HG03139 (cell line): ENCODE data around the gene PDE4D.

Source experiments
- ATAC-seq: cut with Tn5 transposase; IDR thresholded peaks from one replicate; pipeline ENCODE4 v1.9.1; 2021; ENCODE audit not compliant: unreplicated experiment

The PDE4D gene

DNA sequence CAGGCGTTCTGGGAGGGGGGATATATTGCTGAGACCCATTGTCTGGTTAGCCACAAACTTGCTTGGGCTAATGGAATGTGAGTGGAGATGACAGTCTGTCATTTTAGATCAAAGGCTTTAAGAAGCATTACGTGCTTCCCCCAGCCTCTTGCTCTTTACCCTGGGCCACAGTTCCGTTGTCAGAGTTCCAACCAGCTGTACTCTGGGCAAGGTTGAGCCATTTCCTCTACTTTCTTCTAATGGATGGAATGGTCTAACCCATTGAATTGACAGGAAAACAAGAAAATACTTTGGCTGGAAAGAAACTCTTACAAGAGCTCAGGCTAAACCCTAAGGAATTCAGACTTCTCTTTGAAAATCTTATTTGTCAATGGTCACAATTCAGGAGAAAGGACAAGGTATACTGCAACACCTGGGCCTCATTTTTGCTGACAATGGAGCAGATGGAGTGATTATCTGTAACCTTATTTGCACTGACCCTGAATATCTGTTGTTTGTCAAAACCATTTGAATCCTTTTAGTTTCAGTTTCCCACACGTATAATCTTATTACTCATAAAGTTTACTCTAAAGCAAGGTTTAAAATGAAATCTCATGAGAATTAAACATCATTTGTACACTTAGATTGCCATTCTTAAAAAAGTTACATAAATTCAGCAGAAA lies 231.4 kb downstream of the PDE4D start:
- no peak for ATAC-seq

- no peak for ATAC-seq
Observed at GRCh38 chr5:59661311-59661710, 232.2 kb downstream of the PDE4D start.

DNA sequence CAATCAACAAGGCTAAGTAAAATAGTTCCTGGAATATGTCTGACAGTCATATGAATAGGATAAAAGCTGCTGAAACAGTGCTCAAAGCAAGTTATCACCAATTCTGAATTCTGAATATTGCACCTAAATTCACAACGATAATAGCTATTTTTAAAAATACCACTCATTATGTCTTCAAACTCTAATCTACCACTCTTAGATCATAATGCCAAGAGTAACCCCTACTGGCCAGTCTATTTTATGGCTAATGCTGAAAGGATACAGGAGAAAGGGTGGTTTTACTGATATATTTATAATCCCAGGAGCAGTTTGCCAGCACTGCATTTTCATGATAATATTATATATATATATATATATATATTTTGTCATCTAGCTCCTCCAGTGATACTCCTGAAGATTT lies 232.8 kb downstream of the PDE4D start:
- ATAC-seq, result no peak

- ATAC-seq, result no peak
Observed at GRCh38 chr5:59656351-59657254, 236.9 kb downstream of the PDE4D start.

- ATAC-seq, result no peak
Observed at GRCh38 chr5:59655693-59656309, 237.7 kb downstream of the PDE4D start.

GRCh38 chr5:59654691-59655090 lies 238.8 kb downstream of the PDE4D start:
- no peak for ATAC-seq

DNA sequence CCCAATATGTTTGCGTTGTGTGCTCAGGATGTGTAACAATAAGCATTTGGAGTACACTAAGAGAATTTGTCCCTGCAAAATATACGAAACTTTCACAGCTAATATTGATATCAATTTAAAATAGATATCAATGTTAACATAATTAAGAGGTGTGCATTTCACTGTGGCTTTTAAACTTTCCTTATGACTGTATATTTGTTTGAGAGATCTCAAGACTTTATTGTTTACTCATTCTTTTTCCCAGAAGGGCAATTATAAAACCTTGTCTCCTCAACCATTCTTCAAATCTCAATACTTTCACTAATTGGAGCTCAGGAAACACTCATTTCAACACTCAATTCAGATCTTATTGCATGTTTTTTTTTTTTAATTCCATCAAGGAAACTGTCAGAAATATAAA lies 241.1 kb downstream of the PDE4D start:
- ATAC-seq, result no peak

DNA sequence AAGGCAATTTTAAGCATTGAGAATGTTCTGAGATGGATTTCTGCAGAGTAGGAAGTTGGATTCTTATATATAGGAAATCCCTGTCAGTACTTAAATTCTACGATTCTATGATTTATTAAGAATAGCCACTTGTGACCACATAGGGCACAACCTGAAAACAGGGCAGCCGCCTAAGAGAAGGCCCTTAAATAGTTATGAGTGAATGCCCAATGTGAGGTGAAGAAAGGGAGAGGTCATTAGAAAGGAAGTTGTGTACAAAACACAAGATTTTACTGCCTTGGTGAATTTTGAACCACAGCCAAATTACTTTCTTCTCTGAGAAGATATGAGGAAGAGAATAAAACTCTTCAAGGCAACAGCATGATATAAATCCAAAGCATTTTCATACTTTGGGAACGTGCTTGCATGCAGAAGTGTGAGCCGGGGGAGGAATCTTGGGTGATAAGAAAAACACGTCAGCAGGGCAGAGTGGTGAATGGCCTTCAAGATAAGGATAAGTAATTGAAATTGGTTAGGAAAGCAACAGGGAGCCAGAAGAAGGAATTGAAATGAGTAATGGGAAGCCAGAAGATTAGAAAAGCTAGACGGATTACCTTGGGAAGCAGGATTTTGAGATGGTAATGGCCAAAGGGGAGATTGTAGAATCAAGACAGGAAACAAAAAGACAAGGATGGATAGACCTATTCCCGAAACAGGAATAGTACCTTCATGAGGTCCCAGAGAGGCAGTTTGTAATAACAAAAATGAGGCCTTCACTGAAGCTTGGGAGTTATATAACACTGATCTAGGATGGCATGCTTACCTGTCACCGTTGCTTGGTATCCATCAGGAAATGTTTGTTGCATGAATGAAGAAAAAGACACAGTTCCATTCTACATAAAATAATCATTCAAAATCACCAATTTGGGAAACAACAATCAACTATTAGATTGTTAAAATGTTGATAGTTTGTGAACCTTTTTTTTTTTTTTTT lies 244.3 kb downstream of the PDE4D start:
- ATAC-seq, result no peak

DNA sequence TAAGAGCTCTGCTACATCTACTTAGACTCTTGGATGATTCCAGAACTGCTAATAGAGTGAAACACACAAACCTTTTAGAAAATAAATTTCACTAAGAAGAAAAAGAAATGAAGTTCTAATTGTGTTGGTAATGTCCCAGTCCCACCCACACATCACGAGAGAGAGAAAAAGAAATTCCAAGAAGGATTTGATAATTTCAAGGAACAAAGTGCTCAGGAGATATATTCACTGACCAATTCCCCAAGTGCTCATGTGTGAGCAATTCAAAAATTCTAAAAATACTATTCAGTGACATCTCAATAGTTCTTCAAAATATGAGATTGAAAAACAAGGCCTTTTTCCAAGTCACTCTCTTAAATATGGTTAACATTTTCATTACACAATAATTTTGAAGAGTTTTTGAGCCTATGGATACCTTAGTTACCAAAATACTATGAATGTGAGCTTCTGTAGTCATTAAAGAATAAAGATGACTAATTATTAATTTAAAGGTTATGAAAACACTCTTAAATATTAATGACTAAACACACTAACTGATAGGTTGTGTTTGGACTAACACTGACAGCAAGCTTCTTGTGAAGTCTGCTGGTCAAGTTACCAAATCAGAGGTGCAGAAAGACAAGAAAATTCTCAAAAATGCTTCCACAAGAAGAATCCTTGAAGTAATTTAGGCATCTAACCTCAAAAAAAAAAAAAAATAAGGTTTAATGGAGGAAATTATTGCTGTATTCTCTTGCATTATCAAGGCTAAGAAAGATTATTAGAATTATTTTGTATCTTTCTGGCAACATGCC lies 245.3 kb downstream of the PDE4D start:
- ATAC-seq, result no peak

DNA sequence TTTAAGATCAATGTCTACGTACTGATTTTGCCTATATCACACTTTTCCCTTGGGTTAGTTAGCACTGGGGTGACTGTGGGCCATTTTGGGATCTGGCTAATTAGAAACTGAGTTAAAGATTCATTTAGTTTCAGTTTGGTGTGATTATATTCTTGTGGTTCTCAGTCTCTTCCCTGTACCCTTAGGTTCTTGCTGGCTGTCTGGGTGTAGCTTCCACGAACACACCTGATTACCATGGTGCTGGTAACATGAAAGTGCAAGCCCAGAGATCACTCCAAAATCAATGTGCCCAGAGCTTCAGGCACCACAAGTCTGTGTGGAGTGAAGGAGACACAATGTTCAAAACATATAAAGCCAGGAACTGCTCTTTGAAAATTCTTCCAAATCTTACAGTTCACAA lies 248.1 kb downstream of the PDE4D start:
- ATAC-seq, result no peak

DNA sequence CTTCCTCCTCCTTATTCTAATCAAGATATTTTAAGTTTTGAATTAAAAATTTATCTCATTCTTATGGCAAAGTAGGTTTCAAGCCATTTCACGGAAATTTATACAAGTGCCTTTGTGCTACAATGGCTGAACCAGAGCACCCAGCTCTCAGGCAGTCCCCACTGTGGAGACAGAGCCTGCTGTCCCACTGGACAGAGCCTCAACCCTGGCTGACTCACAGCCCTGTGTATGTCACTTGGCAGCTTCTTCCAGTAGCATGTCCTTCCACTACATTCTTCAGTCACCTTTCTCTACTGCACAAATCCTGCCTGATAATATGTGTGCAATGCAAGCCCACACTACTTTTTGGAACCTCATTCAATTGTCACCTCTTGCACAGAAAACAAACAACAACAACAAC lies 253.1 kb downstream of the PDE4D start:
- no peak for ATAC-seq

DNA sequence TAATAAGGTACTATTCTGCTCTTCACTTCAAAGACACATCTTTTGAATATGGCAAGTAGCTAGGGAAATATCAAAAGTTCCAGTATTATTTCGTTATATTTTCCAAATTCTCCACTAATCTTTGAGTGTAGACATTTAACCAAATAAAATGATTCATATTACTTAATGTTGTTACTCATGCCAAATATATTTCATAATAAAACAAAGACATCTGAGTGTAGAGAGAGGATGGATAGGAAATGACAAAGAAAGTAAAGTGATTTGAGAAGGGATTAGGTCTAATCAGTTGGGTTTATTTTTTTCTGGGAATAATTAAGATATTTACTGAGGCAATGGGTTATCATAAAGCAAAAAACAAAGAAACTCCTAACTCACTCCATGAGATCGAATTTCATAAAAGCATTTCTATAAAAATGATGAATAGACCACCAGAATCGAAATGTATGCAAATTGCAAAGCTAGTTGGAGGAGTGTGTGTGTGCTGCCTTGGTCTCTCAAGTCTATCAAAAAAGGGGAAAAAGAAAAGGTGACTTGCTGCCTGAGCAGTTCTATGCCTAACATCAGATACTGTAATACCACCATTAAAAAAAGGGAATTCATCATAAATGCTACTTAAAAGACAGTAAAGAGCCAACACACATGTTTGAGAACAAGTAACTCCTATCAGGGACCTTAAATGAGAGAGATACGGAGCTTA lies 255.5 kb downstream of the PDE4D start:
- no peak for ATAC-seq

- no peak for ATAC-seq
Observed at GRCh38 chr5:59629561-59629960, 264.0 kb downstream of the PDE4D start.

- no peak for ATAC-seq
Observed at GRCh38 chr5:59628062-59628828, 265.3 kb downstream of the PDE4D start.

DNA sequence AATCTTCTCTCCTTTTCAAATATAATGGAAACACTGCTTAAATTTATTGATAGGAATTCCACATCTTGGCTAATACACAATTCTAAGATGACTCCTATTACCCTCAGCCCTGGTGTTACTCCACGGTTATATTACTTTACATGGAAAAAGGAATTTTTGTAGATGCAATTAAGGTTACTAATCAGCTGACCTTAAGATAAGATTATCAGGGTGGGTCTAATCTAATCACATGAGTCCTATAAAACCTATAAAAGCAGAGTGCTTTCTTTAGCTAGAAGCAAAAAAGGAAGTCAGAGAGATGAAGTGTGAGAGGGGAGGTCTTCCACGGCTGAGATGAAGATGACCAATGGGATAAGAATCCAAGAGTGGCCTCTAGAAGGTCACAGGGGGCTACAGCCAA lies 268.6 kb downstream of the PDE4D start:
- ATAC-seq, result no peak

DNA sequence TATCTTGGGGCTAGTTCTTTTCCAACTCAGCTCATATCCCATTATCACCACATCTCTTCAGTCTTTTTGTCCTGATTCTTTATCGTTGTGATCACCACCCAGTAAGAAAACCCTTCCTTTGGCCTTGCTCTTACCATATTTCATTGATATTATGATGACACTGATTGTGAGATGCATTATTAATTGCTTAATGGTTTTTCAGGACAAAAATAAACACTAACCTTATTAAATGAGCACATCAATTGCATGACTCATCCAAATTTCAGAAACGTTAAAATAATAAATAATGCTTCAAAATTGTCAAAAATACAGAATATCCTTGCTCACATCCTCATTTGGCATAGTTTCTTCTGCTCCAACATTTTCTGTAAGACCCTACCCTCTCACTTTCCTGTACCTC lies 270.7 kb downstream of the PDE4D start:
- no peak for ATAC-seq

DNA sequence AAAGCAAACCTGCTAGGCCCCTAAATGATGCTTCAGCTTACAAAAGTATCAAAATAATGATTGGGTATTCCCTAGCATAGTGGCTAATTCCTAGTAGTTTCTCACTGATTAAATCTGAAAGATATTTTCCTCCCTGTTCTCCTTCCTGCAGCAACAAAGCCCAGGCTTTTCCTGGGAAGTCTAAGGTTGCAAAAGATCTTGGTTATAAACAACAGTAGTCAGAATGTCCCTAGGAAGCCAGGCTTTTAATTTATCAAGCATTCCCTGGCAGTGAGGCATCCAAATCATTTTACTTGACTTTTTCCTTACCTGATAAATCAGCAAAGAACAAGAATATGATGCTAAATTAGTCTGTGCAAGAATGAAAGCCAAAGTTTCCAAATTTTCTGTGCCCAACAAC lies 272.0 kb downstream of the PDE4D start:
- ATAC-seq, result no peak

DNA sequence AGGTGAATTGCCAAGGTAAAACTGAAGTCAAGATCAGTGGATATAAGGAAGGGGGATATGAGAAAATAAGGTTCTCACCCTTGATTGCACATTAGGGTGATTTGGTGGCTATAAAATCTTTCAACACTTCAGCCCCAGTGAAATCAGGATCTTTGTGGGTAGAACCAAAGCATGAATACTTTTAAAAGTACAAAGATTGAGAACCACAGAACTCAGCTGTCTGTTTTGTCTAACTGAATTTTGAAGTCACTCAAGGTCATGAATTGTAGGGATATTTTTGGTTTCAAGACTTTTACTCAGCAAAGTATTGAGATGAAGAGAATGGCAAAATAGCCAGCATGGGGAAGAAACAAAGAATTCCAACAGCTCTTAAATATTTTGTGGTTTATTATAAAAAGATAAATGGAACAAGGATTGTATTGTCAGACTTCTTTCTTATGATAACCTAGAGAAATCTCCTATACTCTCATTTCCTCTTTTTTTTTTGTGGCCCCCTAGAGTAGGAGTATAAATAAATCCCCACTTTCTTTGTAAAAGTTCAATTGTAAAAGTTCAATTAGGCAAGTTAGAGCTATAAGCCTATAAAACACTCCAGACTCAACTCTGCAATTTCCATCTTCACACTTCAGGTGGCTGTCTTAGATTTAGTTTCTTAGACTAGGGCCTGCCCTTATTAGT lies 272.9 kb downstream of the PDE4D start:
- ATAC-seq, result no peak
